GM12892 (cell line): Measurements from ENCODE around the gene NACC2.

Experiments used
- POLR2A ChIP-seq: IDR thresholded peaks from 2 replicates; pipeline ENCODE4 v1.6.1; 2011; ENCODE audit warnings: low read depth, low read length, control low read depth
- POLR2AphosphoS5 ChIP-seq: IDR thresholded peaks from 2 replicates; pipeline ENCODE4 v1.6.1; 2011; ENCODE audit warnings: low read depth, low read length, control low read depth
- TAF1 ChIP-seq: IDR thresholded peaks from 2 replicates; pipeline ENCODE4 v1.6.1; 2011; ENCODE audit warnings: low read depth, mild to moderate bottlenecking, control low read depth, low read length, borderline replicate concordance

GRCh38 chr9:135986605-135987004, 108.5 kb downstream of the NACC2 start:
- TF ChIP-seq POLR2A (no peak), POLR2AphosphoS5 (no peak), TAF1 (no peak)
